OCI-LY1 (cell line): ENCODE measurements around the gene MRPL23.

Experiments
- CTCF ChIP-seq: fragments of 200-600 bp; sonication (generic), shearing (Covaris generic); IDR thresholded peaks from 2 replicates; pipeline ENCODE4 v1.5.1; 2017; ENCODE audit warnings: mild to moderate bottlenecking, antibody characterized with exemption, low read length, moderate library complexity, mixed read lengths
- EZH2 ChIP-seq: fragments of 200-600 bp; sonication (generic), shearing (Covaris generic); IDR thresholded peaks from 2 replicates; pipeline ENCODE4 v1.8.0; 2017; ENCODE audit warnings: borderline replicate concordance, mixed run types, mild to moderate bottlenecking, antibody characterized with exemption, low read length, moderate library complexity, mixed read lengths

GRCh38 chr11:1990872-1991578 is 43.9 kb downstream of the MRPL23 start:
- no peak for TF ChIP-seq CTCF
- no peak for TF ChIP-seq EZH2
